Prostate gland (tissue), 2 donors: ENCODE measurements around the gene FRMD1.
A peak's percentile ranks its signal among the peaks of the same experiment; 100 is the strongest.

Experiments used
- POLR2A ChIP-seq: fragments of 450-650 bp; IDR thresholded peaks from one replicate; pipeline ENCODE4 v1.6.1; 2016; ENCODE audit warnings: antibody characterized with exemption, mild to moderate bottlenecking
- POLR2AphosphoS5 ChIP-seq: sonication (generic); formaldehyde crosslinking; IDR thresholded peaks from one replicate; pipeline ENCODE4 v1.6.1; 2017; ENCODE audit warnings: antibody characterized with exemption
- TF ChIP-seq, protein P1 (sequence below), 4 experiments: fragments of 200-600 bp in 2 of 4; fragments of 450-650 bp in 2 of 4; sonication (generic) in 2 of 4; IDR thresholded peaks; 1 replicate in 3 of 4; 2 replicates in 1 of 4; pipeline ENCODE4 v1.5.1; 2016 to 2019; ENCODE audit warnings: antibody characterized with exemption in 4 of 4, mild to moderate bottlenecking in 2 of 4, moderate library complexity in 2 of 4

DNA sequence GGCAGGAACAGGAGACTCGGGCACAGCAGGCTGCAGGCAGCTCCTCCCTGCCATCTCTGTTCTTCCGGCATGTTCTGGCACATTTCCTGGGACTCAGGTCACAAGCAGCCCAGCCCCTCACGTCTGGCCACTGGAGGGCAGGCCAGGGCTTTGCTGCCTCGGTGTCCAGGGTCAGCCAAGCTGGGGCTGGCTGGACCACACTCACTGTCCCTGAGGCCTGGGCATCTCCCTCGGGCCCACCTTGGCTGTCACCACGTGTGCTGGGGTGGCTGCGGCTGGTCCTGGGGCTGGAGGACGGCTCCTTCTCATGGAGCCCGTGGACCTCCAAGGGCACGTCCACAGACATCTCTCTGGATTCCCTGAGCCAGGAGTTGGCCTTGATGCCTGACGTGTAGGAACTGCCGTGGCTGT lies 18.5 kb downstream of the FRMD1 start:
- TF ChIP-seq POLR2A (no peak), POLR2AphosphoS5 (peak; percentile 45)
- TF ChIP-seq, protein P1, sequence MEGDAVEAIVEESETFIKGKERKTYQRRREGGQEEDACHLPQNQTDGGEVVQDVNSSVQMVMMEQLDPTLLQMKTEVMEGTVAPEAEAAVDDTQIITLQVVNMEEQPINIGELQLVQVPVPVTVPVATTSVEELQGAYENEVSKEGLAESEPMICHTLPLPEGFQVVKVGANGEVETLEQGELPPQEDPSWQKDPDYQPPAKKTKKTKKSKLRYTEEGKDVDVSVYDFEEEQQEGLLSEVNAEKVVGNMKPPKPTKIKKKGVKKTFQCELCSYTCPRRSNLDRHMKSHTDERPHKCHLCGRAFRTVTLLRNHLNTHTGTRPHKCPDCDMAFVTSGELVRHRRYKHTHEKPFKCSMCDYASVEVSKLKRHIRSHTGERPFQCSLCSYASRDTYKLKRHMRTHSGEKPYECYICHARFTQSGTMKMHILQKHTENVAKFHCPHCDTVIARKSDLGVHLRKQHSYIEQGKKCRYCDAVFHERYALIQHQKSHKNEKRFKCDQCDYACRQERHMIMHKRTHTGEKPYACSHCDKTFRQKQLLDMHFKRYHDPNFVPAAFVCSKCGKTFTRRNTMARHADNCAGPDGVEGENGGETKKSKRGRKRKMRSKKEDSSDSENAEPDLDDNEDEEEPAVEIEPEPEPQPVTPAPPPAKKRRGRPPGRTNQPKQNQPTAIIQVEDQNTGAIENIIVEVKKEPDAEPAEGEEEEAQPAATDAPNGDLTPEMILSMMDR (IDR thresholded peaks at IDR 0.05), result peak in 3 of 4 experiments; percentile 33 to 80 (median 66)
